ENCODE data around the gene MCM5.
"Not testable (repeated sequence)": the region's sequence is repeated elsewhere in the genome, so short reads cannot be mapped to it uniquely, and the experiment has no call there.

Gene MCM5

DNA sequence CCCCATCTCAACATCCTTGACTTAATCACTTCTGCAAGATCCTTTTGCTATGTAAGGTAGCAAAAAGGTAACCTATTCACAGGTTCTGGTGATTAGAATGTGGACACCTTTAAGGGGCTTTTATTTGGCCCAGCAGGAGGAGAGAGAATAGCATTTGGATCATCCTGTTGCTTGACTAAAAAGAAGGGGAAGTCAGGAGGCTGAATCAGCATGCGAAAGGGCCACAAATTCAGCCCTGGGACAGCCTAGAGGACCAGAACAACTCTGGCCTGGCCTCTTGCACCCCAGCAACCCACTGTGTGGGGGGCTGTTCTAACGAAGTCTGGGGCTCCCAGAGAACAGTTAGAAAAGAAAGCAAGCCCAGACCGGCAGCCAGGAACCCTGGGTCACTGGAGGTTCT lies 22.2 kb upstream of the MCM5 start:
- H3K4me3 ChIP-seq (ENCODE audit: low read depth, low read length), result no peak overlapping the region
- DNase-seq (ENCODE audit: low read depth), result no peak

DNA sequence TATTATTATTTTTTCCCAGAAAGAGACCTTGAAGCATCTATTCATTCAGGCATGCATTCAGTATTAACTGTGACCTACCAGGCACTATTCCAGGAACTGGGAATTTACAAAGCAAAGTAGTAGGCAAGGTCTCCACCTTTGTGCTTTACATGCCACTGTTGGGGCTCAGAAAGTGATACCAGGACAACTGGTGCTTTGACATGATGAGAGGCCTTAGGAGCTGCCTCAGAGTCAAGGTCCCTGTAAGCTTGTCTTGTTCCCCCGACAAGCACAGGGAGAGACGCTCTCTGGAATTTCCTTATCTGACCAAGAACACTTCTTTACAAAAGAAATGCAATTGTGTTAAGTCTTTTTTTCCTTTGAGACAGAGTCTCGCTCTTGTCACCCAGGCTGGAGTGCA lies 21.3 kb upstream of the MCM5 start:
- DNase-seq (ENCODE audit: low read depth), result no peak
- no peak overlapping the region for H3K4me3 ChIP-seq (ENCODE audit: low read depth, low read length)

DNA sequence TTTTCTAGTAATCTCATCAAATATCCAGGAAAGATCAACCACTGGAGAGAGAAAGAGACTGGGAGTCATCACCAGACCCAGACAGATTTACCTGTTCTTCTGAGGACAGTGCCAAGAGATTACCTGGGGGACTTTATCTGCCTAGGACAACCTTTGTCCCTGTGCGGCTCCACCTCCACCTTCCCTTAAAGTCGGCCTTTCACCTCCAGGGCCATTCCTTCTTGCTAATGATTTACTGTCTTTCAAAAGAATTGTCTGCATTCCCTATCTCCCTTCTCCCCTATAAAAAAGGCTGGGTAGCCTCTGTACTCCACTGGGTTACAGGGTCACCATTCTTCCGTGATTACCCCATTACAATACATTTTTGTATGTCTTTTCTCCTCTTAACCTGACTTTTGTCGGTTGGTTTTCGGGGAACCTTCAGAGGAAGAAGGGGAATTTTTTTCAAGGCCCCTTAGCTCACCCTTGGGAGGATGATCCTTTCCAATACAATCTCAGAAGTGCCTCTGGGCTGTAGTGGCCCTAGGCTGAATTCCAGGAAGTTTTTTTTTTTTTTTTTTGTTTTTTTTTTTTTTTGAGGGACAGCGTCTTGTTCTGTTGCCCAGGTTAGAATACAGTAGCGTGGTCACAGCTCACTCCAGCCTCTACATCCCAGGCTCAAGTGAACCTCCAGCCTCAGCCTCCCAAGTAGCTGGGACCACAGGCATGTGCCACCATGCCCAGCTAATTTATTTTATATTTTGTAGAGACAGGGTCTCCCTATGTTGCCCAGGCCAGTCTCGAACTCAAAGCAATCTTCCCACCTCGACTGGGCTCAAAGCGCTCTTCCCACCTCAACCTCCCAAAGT lies 20.6 kb upstream of the MCM5 start:
- DNase-seq (ENCODE audit: low read depth), result no peak
- H3K4me3 ChIP-seq (ENCODE audit: low read depth, low read length), result no peak overlapping the region

DNA sequence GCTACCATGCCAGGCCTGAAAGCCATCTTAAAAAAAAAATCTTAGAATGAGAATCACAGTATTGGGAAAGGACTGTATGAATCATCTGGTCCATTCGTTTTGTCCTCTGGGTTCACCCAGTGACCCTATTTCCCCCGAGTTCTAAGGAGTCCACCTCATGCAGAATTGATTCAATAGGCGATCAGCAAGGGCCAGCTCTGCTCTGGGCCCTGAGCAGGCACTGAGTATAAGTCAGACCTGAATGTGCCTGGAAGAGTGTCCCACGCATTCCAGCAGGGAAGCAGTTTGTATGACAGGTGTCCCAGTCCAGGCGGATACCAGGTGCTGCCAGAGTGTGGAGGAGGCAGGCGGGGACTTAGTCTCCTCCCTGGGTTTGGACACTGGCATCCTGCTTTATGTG lies 19.9 kb upstream of the MCM5 start:
- no peak for DNase-seq (ENCODE audit: low read depth)
- H3K4me3 ChIP-seq (ENCODE audit: low read depth, low read length), result no peak overlapping the region

DNA sequence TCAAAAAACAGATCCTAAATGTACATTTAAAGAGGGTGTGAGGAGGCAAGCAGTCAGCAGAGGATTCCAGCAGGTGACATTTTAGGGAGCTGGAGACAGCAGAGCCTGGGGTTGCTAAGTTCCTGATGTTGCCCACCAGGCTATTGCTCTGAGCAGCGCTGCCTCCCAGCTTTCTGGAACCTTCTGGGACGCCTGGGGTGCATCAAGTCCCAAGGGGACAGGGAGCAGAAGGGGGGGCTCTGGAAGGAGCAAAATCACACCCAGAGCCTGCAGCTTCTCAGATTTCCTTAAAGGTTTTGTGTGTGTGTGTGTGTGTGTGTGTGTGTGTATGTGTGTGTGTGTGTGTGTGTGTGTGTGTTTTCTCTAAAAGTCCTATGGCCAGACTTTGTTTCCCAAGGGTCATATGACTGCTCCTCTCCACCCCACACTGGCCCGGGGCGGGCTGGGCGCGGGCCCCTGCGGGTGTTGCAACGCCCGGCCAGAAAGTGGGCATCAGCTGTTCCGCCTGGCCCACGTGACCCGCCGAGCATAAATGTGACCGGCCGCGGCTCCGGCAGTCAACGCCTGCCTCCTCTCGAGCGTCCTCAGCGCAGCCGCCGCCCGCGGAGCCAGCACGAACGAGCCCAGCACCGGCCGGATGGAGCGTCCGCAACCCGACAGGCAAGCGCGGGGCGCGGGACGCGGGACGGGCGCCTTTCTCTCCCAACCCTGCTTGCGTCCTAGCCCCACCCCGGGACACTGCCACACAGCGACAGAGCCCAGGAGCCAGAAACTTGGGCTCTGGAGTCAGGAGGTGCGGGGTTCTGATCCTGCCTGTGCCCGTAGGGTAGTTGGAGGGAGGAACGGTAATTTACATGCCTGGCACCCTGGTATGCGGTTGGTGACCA lies 19.2 kb upstream of the MCM5 start, which contains the start of gene HMOX1:
TSS of gene HMOX1 (plus strand) at position 560 of the 887 bp plus-strand sequence. CDS start at position 638, 78 bp downstream.
- peak within 1 kb of the TSS; percentile 76 for H3K4me3 ChIP-seq (ENCODE audit: low read depth, low read length)
- peak; percentile 79 for DNase-seq (ENCODE audit: low read depth)

DNA sequence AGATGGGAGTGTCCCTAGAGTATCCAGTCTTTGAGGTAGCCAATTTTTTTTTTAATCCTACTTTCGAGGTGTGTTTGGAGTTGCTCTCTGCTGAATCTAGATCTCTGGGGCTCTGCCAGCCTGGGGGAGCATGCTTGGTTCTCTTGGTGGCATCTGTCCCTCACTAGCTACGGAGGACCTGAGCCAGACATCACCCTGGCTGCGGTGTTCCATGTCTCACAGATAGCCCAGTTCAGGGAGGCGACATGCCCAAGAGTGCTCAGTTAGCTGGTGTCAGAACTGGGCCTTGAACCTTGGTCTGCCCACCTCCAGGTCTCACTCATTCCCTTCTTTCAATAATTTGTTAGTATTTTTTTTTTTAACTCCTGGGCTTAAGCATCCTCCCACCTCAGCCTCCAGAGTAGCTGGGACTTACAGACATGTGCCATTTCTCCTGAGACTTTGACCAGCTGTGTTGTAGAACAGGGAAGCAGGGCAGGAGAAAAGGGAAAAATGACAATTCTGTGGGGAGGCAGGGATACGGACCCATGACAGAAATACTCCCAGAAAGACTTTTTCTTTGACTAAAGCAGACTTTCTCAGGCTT lies 18.4 kb upstream of the MCM5 start:
- H3K4me3 ChIP-seq (ENCODE audit: low read depth, low read length), result peak overlapping the region; percentile 76
- no peak for DNase-seq (ENCODE audit: low read depth)

DNA sequence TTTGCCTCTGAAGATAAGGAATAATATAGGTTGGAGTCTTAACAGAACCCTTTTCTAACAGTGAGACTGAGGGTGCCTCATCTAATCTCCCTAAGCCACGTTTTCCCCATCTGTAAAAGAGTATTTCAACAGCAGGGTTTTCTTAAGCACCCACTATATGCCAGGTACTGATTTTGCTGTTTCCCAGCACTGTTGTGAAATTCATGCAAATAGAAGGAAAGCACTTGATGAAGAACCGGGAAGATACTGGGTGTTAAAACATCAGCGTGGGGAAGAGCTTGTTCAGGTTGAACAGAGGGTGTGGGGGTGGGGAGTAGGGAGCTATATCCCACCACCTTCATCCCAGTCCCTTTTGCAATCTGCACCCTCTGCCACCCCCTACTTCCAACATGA lies 16.3 kb upstream of the MCM5 start:
- no peak overlapping the region for H3K4me3 ChIP-seq (ENCODE audit: low read depth, low read length)
- DNase-seq (ENCODE audit: low read depth), result no peak

DNA sequence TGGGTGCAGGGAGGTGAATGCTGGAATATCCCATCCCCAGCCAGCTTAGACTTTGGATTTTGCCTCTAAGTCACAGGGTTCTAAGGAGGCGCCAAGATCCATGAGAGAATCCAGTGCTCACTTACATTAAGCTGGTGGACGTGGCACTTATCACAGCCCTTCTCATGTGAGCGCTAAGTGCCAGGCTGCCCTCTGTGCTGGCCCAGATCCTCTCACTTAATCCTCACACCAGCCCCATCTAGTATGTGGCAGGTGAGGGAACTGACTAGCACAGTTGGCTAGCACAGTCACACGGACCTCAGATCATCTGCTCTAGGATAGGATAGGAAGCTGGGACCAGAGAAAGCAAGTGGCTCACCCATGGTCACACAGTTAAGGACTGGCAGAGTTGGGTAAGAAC lies 15.4 kb upstream of the MCM5 start:
- DNase-seq (ENCODE audit: low read depth), result no peak
- H3K4me3 ChIP-seq (ENCODE audit: low read depth, low read length), result no peak overlapping the region

DNA sequence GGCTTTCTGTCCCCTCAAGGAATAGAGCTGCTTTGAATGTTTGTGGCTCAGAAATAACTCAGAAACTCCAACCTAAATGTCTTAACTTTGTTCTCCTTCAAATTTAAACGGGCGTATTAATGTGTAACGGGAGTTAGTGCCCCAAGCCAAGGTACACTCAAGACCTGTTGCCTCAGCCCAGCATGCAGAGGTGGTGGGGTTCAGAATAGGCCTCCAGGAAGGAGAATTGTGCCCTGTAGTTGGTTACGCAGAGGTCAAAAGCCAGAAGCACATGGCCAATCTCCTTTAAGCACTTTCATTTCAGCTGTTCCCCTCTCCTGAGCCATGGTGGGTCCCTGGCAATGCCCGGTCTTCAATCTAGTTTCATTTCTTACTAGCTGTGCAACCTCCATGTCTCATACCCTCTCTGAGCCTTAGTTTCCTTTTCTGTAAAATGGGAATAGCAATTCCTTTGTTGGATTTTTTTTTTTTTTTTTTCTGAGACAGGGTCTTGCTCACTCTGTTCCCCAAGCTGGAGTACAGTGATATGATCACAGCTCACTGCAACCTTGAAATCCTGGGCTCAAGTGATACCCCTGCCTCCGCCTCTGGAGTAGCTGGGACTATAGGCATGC lies 14.9 kb upstream of the MCM5 start:
- no peak overlapping the region for H3K4me3 ChIP-seq (ENCODE audit: low read depth, low read length)
- no peak for DNase-seq (ENCODE audit: low read depth)

DNA sequence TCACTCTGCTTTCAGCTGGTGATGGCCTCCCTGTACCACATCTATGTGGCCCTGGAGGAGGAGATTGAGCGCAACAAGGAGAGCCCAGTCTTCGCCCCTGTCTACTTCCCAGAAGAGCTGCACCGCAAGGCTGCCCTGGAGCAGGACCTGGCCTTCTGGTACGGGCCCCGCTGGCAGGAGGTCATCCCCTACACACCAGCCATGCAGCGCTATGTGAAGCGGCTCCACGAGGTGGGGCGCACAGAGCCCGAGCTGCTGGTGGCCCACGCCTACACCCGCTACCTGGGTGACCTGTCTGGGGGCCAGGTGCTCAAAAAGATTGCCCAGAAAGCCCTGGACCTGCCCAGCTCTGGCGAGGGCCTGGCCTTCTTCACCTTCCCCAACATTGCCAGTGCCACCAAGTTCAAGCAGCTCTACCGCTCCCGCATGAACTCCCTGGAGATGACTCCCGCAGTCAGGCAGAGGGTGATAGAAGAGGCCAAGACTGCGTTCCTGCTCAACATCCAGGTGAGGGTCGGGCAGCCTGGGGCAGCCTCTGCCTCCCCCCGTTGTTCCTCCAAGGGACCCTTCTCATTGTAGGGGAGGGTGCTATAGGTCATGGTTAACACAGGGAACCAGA lies 13.2 kb upstream of the MCM5 start:
- no peak overlapping the region for H3K4me3 ChIP-seq (ENCODE audit: low read depth, low read length)
- DNase-seq (ENCODE audit: low read depth), result no peak

DNA sequence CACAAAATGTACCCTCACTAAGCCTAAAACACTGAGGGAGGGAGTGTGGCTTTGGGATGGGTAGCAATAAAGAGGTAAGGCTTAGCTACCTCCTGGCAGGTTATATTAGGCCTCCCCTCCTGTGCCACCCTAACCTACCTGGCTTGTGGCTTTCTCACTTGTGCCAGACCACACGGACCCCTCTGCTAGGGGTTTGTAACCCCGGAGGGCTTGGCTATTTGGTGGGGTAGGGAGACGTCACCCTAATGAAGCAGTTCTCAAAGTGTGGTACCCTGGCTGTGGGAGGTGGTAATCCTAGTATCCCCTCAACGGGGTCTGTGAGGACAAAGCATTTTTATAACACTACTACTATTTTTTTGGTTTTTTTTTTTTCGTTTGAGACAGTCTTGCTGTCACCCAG lies 9.0 kb upstream of the MCM5 start:
- H3K4me3 ChIP-seq (ENCODE audit: low read depth, low read length), result no peak overlapping the region
- no peak for DNase-seq (ENCODE audit: low read depth)

DNA sequence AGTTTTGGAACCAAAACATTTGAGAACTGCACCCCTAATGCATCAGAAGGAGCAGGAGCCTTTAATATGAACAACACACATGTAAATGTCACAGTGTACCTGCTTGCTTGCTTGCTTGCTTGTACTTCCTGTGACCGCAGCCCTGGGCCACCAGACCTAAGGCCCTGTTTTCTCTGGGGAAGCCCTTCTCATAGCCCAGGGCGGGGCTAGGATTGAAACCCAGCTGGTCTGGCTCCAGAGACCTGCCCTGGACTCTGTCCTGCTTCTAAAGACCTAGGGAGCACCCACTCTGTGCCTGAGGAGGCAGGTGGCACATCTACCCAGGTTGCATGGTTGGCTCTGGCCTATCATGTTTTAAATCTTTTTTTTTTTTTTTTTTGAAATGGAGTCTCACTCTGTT lies 7.6 kb upstream of the MCM5 start:
- no peak for DNase-seq (ENCODE audit: low read depth)
- no peak overlapping the region for H3K4me3 ChIP-seq (ENCODE audit: low read depth, low read length)

DNA sequence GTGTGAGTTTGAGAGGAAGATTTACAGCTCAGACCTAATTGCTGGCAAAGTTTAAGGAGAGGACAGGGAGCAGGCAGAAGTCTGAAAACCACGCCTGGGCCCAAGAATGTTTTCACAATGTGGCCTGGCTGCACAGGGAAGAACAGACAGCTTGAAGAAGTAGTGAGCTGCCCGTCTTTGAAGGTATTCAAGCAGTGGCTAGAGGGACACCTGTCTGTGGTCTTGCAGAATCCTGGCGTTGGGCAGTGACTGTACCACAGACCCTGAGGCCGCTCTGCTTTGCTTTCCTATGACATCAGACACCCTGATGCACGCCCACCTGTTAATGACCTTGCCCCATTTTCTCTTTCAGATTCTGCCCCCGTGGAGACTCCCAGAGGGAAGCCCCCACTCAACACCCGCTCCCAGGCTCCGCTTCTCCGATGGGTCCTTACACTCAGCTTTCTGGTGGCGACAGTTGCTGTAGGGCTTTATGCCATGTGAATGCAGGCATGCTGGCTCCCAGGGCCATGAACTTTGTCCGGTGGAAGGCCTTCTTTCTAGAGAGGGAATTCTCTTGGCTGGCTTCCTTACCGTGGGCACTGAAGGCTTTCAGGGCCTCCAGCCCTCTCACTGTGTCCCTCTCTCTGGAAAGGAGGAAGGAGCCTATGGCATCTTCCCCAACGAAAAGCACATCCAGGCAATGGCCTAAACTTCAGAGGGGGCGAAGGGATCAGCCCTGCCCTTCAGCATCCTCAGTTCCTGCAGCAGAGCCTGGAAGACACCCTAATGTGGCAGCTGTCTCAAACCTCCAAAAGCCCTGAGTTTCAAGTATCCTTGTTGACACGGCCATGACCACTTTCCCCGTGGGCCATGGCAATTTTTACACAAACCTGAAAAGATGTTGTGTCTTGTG lies 6.6 kb upstream of the MCM5 start:
- no peak for DNase-seq (ENCODE audit: low read depth)
- H3K4me3 ChIP-seq (ENCODE audit: low read depth, low read length), result no peak overlapping the region

DNA sequence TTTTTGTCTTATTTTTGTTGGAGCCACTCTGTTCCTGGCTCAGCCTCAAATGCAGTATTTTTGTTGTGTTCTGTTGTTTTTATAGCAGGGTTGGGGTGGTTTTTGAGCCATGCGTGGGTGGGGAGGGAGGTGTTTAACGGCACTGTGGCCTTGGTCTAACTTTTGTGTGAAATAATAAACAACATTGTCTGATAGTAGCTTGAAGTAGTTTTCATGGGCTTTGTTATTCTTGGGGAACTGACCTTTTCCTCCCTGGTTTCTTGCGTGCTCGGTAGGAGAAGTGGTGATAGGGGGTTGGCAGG lies 6.0 kb upstream of the MCM5 start:
- no peak overlapping the region for H3K4me3 ChIP-seq (ENCODE audit: low read depth, low read length)
- DNase-seq (ENCODE audit: low read depth), result no peak

DNA sequence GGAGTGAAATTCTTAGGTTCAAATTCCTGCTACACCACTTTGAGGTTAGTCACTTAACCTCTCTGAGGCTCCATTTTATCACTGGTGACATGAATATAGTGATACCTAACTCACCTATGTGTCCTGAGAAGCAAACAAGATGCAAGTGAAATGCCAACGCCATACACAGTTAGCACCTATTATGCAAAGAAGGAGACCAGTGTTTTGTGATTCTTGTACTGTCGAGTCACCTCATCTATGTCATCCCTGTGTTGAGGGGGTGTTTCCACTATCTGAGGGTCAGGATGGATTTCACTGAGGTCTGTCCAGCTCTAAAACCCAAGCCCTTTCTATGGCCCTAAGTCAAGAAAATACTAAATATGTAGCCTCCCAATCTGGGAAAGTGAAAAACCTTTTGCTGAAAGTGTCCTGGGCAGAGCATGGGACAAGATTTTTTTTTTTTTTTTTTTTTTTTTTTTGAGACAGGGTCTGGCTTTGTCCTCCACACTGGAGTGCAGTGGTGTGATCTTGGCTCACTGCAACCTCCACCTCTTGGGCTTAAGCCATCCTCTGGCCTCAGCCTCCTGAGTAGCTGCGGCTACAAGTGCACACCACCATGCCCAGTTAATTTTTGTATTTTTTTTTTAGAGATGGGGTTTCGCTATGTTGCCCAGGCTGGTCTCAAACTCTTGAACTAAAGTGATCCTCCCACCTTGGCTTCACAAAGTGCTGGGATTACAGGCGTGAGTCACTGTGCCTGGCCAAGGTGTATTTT lies 5.0 kb upstream of the MCM5 start:
- DNase-seq (ENCODE audit: low read depth), result no peak
- H3K4me3 ChIP-seq (ENCODE audit: low read depth, low read length), result no peak overlapping the region

DNA sequence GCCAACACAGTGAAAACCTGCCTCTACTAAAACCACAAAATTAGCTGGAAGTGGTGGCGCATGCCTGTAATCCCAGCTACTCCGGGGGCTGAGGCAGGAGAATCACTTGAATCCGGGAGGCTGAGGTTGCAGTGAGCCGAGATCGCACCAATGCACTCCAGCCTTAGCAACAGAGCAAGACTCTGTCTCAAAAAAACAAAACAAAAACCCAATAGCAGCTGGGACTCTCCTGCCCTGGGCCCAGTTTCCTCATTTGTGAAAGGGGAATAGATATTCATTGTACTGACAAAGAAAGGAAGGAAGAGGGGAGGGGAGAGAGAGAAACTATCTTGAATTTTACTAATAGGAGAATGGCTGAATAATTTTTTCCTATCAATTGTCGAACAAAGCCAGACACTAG lies 3.3 kb upstream of the MCM5 start:
- not testable (repeated sequence) for H3K4me3 ChIP-seq (ENCODE audit: low read depth, low read length)

DNA sequence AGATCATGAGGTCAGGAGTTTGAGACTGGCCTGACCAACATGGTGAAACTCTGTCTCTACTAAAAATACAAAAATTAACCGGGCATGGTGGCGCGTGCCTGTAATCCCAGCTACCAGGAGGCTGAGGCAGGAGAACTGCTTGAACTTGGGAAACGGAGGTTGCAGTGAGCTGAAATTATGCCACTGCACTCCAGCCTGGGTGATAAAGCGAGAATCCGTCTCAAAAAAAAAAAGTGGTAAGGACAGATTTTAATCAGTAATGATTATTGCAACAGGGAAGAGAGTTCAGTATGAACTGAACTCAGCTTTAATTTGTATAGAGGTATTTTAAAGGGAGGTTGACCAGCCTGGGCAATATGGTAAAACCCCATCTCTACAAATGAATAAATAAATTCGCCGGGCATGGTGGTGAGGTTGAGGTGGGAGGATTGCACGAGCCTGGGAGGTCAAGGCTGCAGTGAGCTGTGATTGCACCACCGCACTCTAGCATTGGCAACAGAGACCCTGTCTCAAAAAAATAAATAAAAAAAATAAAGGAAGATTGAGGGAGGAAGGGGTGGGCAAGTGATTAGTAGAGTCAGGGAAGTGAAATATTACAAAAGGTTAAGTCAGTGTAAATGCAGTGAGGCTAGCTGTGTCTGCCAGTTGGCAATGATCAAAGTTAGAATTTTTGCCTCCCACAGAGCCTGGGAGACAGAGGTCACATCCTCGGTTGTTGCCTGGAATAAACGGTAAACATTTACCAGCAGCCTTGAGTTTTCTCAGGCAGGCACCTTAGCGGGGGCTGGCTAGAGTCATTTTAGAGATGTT lies 2.6 kb upstream of the MCM5 start:
- no peak overlapping the region for H3K4me3 ChIP-seq (ENCODE audit: low read depth, low read length)
- no peak for DNase-seq (ENCODE audit: low read depth)

More for the DNA sequence above, 3.3 kb upstream of the MCM5 start:
- not testable (repeated sequence) for DNase-seq (ENCODE audit: low read depth)
